ENCODE data around the gene GABRB2. TPM values are rescaled to one million over a fixed set of nuclear protein-coding genes. Genes with fewer than 3 reads are reported as not detected.

GABRB2 gene
- total RNA-seq, 1 experiment from 2014 or later, result not detected

DNA sequence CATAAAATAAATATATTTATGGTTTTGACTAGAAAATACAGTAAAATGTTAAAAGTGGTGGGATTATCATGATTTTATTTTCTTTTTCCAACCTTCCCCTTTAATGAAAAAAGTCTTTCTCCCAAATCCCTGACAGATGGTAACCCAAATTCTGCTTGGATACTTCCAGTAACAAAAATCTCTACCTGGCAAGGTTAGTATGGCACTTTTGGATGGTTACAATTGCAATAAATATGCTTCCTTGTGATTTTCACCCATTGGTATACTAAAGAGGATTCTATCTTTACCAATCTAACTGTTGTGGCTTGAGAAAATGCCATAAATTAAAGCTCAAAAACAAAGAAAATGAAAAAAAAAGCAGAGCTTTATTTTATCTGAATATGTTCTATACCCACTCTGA is 62.8 kb downstream of the GABRB2 start:
- H3K27ac ChIP-seq (ENCODE audit: low read length), result no peak overlapping the region
- no peak for TF ChIP-seq POLR2AphosphoS5 (IDR thresholded peaks at IDR 0.05; ENCODE audit: low read depth, low read length)
- TF ChIP-seq REST (IDR thresholded peaks at IDR 0.05; ENCODE audit: insufficient read depth in 1 of 2, low read depth in 2 of 2, low read length in 1 of 2), result no peak
- no peak for TF ChIP-seq TCF7L2 (IDR thresholded peaks at IDR 0.05; ENCODE audit: low read depth, low read length)
- TF ChIP-seq SIN3A (IDR thresholded peaks at IDR 0.05; ENCODE audit: borderline replicate concordance, insufficient read depth, low read depth, low read length), result no peak
- intact Hi-C loops (cut with micrococcal nuclease; ENCODE audit: unreplicated experiment) (no loop called here), in situ Hi-C loops (cut with HindIII; ENCODE audit: low pct_unique_long_range_greater_than_20kb, low sequenced_read_pairs) (no loop called here)
- H3K4me3 ChIP-seq (ENCODE audit: low read depth in 2 of 2, low read length in 2 of 2), result no peak overlapping the region
- BruUV-seq (replicated peaks), result no TSS peak
- ChIA-PET POLR2A (no interaction called here), CTCF (no interaction called here)
- no peaks in the 10 kb centered on the region for H3K36me3 ChIP-seq (ENCODE audit: control insufficient read depth, insufficient read depth, low read length)
- H3K9me3 ChIP-seq (ENCODE audit: control insufficient read depth, insufficient read depth, low read depth, low read length), result no peaks in the 10 kb centered on the region
- DNase-seq (ENCODE audit: low read depth, low spot score) (no peak), ATAC-seq (no peak)
- no peaks in the 10 kb centered on the region for H3K4me1 ChIP-seq (ENCODE audit: control insufficient read depth, insufficient read depth, low read length)
- no peaks in the 10 kb centered on the region for H3K27me3 ChIP-seq (ENCODE audit: control insufficient read depth, insufficient read depth, low read length)

DNA sequence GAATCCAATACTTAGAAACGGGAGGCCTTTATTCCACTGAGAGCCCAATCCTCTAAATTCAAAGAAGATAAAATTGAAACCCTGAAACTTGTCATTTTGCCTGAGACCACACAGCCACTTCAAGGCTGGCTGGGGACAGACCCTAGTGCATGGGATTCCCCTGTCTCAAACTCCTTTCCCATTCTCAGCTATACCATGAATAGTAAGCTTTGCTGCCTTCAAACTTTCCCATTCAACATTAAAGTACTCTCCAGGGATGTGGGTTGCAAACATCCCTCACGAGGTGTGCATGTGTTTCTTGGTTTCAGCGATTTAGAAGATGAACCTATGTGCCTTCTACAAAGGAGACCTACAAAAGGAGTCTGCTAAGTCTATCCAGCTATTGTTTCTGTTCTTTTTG is 64.6 kb downstream of the GABRB2 start:
- Histone ChIP-seq H3K4me1 (ENCODE audit: control insufficient read depth, insufficient read depth, low read length) (no peaks in the 10 kb centered on the region), H3K9me3 (ENCODE audit: control insufficient read depth, insufficient read depth, low read depth, low read length) (no peaks in the 10 kb centered on the region), H3K27ac (ENCODE audit: low read length) (no peak overlapping the region), H3K4me3 (ENCODE audit: low read depth in 2 of 2, low read length in 2 of 2) (no peak overlapping the region), H3K36me3 (ENCODE audit: control insufficient read depth, insufficient read depth, low read length) (no peaks in the 10 kb centered on the region), H3K27me3 (ENCODE audit: control insufficient read depth, insufficient read depth, low read length) (no peaks in the 10 kb centered on the region)
- DNase-seq (ENCODE audit: low read depth, low spot score) (no peak), ATAC-seq (no peak)
- BruUV-seq (replicated peaks), result no TSS peak
- TF ChIP-seq SIN3A (IDR thresholded peaks at IDR 0.05; ENCODE audit: borderline replicate concordance, insufficient read depth, low read depth, low read length) (no peak), TCF7L2 (IDR thresholded peaks at IDR 0.05; ENCODE audit: low read depth, low read length) (no peak)
- TF ChIP-seq, protein P1, sequence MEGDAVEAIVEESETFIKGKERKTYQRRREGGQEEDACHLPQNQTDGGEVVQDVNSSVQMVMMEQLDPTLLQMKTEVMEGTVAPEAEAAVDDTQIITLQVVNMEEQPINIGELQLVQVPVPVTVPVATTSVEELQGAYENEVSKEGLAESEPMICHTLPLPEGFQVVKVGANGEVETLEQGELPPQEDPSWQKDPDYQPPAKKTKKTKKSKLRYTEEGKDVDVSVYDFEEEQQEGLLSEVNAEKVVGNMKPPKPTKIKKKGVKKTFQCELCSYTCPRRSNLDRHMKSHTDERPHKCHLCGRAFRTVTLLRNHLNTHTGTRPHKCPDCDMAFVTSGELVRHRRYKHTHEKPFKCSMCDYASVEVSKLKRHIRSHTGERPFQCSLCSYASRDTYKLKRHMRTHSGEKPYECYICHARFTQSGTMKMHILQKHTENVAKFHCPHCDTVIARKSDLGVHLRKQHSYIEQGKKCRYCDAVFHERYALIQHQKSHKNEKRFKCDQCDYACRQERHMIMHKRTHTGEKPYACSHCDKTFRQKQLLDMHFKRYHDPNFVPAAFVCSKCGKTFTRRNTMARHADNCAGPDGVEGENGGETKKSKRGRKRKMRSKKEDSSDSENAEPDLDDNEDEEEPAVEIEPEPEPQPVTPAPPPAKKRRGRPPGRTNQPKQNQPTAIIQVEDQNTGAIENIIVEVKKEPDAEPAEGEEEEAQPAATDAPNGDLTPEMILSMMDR (IDR thresholded peaks at IDR 0.05), result no peak
- CTCF ChIA-PET, result no interaction called here
- in situ Hi-C loops (cut with HindIII; ENCODE audit: low pct_unique_long_range_greater_than_20kb, low sequenced_read_pairs), result no loop called here
- intact Hi-C loops (cut with micrococcal nuclease; ENCODE audit: unreplicated experiment), result no loop called here
- POLR2A ChIA-PET, result no interaction called here

- TF ChIP-seq TCF7L2 (IDR thresholded peaks at IDR 0.05; ENCODE audit: low read depth, low read length), result no peak
- TF ChIP-seq, protein P1 (IDR thresholded peaks at IDR 0.05), result no peak
- TF ChIP-seq POLR2AphosphoS5 (IDR thresholded peaks at IDR 0.05; ENCODE audit: low read depth, low read length), result no peak
- no peak for TF ChIP-seq REST (IDR thresholded peaks at IDR 0.05; ENCODE audit: insufficient read depth in 1 of 2, low read depth in 2 of 2, low read length in 1 of 2)
- no peak for TF ChIP-seq SIN3A (IDR thresholded peaks at IDR 0.05; ENCODE audit: borderline replicate concordance, insufficient read depth, low read depth, low read length)
- intact Hi-C loops (cut with micrococcal nuclease; ENCODE audit: unreplicated experiment) (no loop called here), in situ Hi-C loops (cut with HindIII; ENCODE audit: low pct_unique_long_range_greater_than_20kb, low sequenced_read_pairs) (no loop called here)
- no peak overlapping the region for H3K4me3 ChIP-seq (ENCODE audit: low read depth in 2 of 2, low read length in 2 of 2)
- CTCF ChIA-PET, result no interaction called here
- no peaks in the 10 kb centered on the region for H3K27me3 ChIP-seq (ENCODE audit: control insufficient read depth, insufficient read depth, low read length)
- H3K4me1 ChIP-seq (ENCODE audit: control insufficient read depth, insufficient read depth, low read length), result no peaks in the 10 kb centered on the region
- H3K9me3 ChIP-seq (ENCODE audit: control insufficient read depth, insufficient read depth, low read depth, low read length), result no peaks in the 10 kb centered on the region
- BruUV-seq (replicated peaks), result no TSS peak
- no peaks in the 10 kb centered on the region for H3K36me3 ChIP-seq (ENCODE audit: control insufficient read depth, insufficient read depth, low read length)
- no peak for DNase-seq (ENCODE audit: low read depth, low spot score)
- POLR2A ChIA-PET, result interaction anchor here (0.6 kb wide), 1 partner anchor 1052 kb away, joined by 5 read pairs; the partner anchor contains the start of gene SLU7
- no peak overlapping the region for H3K27ac ChIP-seq (ENCODE audit: low read length)
- ATAC-seq, result no peak
These were observed 75.1 kb downstream of the GABRB2 start for GRCh38 chr5:161471211-161471950.

Measured in Panc1 (cell line).